Gastrocnemius medialis (tissue), 4 donors: ENCODE results near the gene PRPH.

Experiments used
- CTCF ChIP-seq, 5 experiments: fragments of 450-650 bp in 3 of 5; fragments of 200-600 bp in 2 of 5; sonication (generic) in 2 of 5; IDR thresholded peaks in 4 of 5; conservative IDR thresholded peaks in 1 of 5; 1 replicate in 4 of 5; 2 replicates in 1 of 5; pipeline ENCODE4 v1.5.1; 2016 to 2019; ENCODE audit warnings: antibody characterized with exemption in 5 of 5, mild to moderate bottlenecking in 3 of 5, moderate library complexity in 3 of 5
- POLR2A ChIP-seq, 2 donors: fragments of 450-650 bp; IDR thresholded peaks; one replicate each; pipeline ENCODE4 v1.6.1; 2017; ENCODE audit warnings: antibody characterized with exemption in 2 of 2, mild to moderate bottlenecking in 2 of 2, moderate library complexity in 2 of 2

GRCh38 chr12:49344486-49345050 is 49.6 kb downstream of the PRPH start:
- no peak for TF ChIP-seq CTCF (IDR thresholded peaks at IDR 0.05 in 4 of 5, conservative IDR thresholded peaks at IDR 0.05 in 1 of 5)
- TF ChIP-seq POLR2A (IDR thresholded peaks at IDR 0.05): no peak
